Measurements from ENCODE around the gene KHDRBS1. TPM values are rescaled to one million over a fixed set of nuclear protein-coding genes. Genes with fewer than 3 reads are reported as not detected.

KHDRBS1 gene
- polyA plus RNA-seq, 1 of the 3 experiments (the other 2 are of a cell fraction): 52.8 TPM

DNA sequence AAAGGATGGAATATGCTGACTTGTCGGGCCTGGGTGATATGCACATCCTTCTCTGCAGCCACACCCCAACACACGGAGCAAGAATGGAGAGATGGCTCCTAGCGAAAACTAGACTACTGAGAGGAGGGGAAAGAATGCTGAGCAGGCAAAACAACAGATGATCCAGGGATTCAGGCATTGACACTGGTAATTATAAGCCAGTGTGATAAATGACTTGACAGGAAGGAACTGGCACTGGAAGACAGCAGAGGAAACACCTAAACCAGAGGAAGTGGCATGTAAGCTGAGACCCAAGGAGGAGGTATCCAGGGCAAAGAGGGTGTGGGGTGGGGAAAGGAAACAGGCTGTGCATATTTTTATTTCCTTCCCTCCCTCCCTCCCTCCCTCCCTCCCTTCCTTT is 31.7 kb upstream of the KHDRBS1 start:
- CTCF ChIA-PET: interaction anchor here (1.5 kb wide), 1 partner anchor 21 kb away, joined by 4 read pairs; no protein-coding TSS in a partner anchor

DNA sequence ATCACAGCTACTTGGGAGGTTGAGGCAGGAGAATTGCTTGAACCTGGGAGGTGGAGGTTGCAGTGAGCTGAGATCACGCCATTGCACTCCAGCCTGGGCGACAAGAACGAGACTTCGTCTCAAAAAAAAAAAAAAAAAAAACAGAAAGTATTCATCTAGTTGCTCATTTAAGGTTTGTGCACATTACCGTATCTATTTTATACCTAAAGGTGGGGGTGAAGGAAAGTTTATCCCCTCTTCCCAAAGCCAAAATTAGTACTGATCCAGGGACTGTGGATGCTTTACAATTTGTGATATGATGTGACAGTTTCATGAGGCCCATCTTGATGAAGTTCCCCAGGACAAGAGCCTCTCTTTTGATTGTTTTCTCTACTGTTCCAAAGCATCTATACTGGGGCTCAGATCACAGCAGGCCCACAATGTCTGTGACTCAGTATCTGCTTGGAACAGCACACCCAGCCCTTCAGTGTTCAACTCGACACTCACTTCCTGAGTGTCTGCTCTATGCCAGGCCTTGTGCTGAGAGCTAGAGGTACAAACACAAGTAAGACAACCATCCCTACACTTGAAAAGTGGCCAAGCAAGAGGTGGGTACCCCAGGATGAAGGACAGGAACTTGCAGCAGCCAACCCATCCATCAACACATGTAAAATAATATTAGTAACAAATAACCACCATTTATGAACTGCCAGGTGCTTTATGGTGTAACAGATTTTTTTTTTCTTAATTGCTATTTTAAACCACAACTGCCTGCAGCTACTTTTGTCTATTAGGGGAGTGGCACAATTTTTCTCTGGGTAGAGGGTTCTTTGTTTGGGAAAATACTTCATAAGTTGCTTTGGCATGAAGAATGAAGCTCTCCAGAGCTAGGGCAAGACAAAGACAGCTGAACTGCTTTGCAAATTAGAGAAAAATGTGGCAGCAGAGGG is 29.0 kb upstream of the KHDRBS1 start:
- H3K4me2 ChIP-seq: no peak overlapping the region
- no peak for DNase-seq
- no peak overlapping the region for H3K4me3 ChIP-seq (ENCODE audit: low read depth in 2 of 2, low read length in 1 of 2)
- peaks cover 6% of the 10 kb centered on the region for H3F3A ChIP-seq (replicated peaks; ENCODE audit: insufficient read depth)
- CTCF ChIA-PET: interaction anchor here (0.6 to 1.3 kb wide), 3 partner anchors 11 to 20 kb away, joined by 3 to 9 read pairs (median 3); no protein-coding TSS in a partner anchor
- H3K79me2 ChIP-seq (ENCODE audit: insufficient read depth): no peaks in the 10 kb centered on the region
- no peaks in the 10 kb centered on the region for H3K27me3 ChIP-seq (ENCODE audit: insufficient read depth)
- H4K20me1 ChIP-seq (ENCODE audit: insufficient read depth): no peaks in the 10 kb centered on the region
- H3K9ac ChIP-seq: no peak overlapping the region
- TF ChIP-seq RAD21 (IDR thresholded peaks at IDR 0.05; ENCODE audit: low read length) (no peak), FOSL2 (IDR thresholded peaks at IDR 0.05; ENCODE audit: borderline replicate concordance, low read depth) (peak; percentile 13; the same call in 1 of the 2 replicates)
- H3K4me1 ChIP-seq (ENCODE audit: control insufficient read depth in 1 of 2, insufficient read depth in 2 of 2, low read depth in 1 of 2, low read length in 1 of 2): peaks cover 8 to 15% of the 10 kb centered on the region in 2 experiments; a peak in 1 of 4 replicates
- H3K36me3 ChIP-seq (replicated peaks in 1 of 2; ENCODE audit: control insufficient read depth in 1 of 2, insufficient read depth in 2 of 2, low read length in 1 of 2): no peaks in the 10 kb centered on the region
- 92% methylated on average over 6 of the region's 6 CpGs for WGBS (ENCODE audit: low lambda C conversion rate)
- POLR2A ChIA-PET: no interaction called here
- H2AFZ ChIP-seq (ENCODE audit: low read depth): peak overlapping the region; percentile 33
- H3K9me2 ChIP-seq: no peaks in the 10 kb centered on the region
- H3K9me3 ChIP-seq: no peaks in the 10 kb centered on the region
- peak overlapping the region; percentile 3 to 8; a peak in 3 of 4 replicates for H3K27ac ChIP-seq (ENCODE audit: low read depth in 2 of 2, low read length in 1 of 2)

More for the DNA sequence above, 31.7 kb upstream of the KHDRBS1 start:
- WGBS (ENCODE audit: low lambda C conversion rate): 89% methylated on average over 3 of the region's 3 CpGs
- TF ChIP-seq, protein P1, sequence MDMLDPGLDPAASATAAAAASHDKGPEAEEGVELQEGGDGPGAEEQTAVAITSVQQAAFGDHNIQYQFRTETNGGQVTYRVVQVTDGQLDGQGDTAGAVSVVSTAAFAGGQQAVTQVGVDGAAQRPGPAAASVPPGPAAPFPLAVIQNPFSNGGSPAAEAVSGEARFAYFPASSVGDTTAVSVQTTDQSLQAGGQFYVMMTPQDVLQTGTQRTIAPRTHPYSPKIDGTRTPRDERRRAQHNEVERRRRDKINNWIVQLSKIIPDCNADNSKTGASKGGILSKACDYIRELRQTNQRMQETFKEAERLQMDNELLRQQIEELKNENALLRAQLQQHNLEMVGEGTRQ (IDR thresholded peaks at IDR 0.05; ENCODE audit: borderline replicate concordance, low read depth, low read length): no peak
- TF ChIP-seq RFX5 (IDR thresholded peaks at IDR 0.05; ENCODE audit: low read length) (no peak), FOXM1 (IDR thresholded peaks at IDR 0.05; ENCODE audit: low read depth) (no peak), FOSL2 (IDR thresholded peaks at IDR 0.05; ENCODE audit: borderline replicate concordance, low read depth) (no peak), RCOR1 (IDR thresholded peaks at IDR 0.05; ENCODE audit: low read length) (no peak), SIN3A (IDR thresholded peaks at IDR 0.05; ENCODE audit: borderline replicate concordance, low read depth, low read length) (no peak), ELF1 (IDR thresholded peaks at IDR 0.05) (no peak), MEF2A (IDR thresholded peaks at IDR 0.05; ENCODE audit: borderline replicate concordance, low read depth) (no peak), EP300 (IDR thresholded peaks at IDR 0.05; ENCODE audit: borderline replicate concordance in 1 of 2, low read depth in 1 of 2, low read length in 1 of 2) (no peak), JUND (IDR thresholded peaks at IDR 0.05) (no peak), EZH2phosphoT487 (IDR thresholded peaks at IDR 0.05; ENCODE audit: borderline replicate concordance, low read depth) (no peak)
- TF ChIP-seq, protein P2, sequence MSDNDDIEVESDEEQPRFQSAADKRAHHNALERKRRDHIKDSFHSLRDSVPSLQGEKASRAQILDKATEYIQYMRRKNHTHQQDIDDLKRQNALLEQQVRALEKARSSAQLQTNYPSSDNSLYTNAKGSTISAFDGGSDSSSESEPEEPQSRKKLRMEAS (IDR thresholded peaks at IDR 0.05; ENCODE audit: low read depth): no peak
- TF ChIP-seq, protein P3, sequence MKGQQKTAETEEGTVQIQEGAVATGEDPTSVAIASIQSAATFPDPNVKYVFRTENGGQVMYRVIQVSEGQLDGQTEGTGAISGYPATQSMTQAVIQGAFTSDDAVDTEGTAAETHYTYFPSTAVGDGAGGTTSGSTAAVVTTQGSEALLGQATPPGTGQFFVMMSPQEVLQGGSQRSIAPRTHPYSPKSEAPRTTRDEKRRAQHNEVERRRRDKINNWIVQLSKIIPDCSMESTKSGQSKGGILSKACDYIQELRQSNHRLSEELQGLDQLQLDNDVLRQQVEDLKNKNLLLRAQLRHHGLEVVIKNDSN (IDR thresholded peaks at IDR 0.05; ENCODE audit: borderline replicate concordance, low read depth): no peak
- no peak overlapping the region for H2AFZ ChIP-seq (ENCODE audit: low read depth)
- no peak for DNase-seq
- H3K9me2 ChIP-seq: no peaks in the 10 kb centered on the region
- no peak overlapping the region for H3K27ac ChIP-seq (ENCODE audit: low read depth in 2 of 2, low read length in 1 of 2)
- no peaks in the 10 kb centered on the region for H3K9me3 ChIP-seq
- H3F3A ChIP-seq (replicated peaks; ENCODE audit: insufficient read depth): peaks cover 6% of the 10 kb centered on the region
- POLR2A ChIA-PET: no interaction called here
- H3K4me1 ChIP-seq (ENCODE audit: control insufficient read depth in 1 of 2, insufficient read depth in 2 of 2, low read depth in 1 of 2, low read length in 1 of 2): peaks cover 7 to 8% of the 10 kb centered on the region in 2 experiments; a peak in 1 of 4 replicates
- H3K27me3 ChIP-seq (ENCODE audit: insufficient read depth): no peaks in the 10 kb centered on the region
- H3K9ac ChIP-seq: no peak overlapping the region
- H3K79me2 ChIP-seq (ENCODE audit: insufficient read depth): no peaks in the 10 kb centered on the region
- H3K4me2 ChIP-seq: no peak overlapping the region
- no peaks in the 10 kb centered on the region for H4K20me1 ChIP-seq (ENCODE audit: insufficient read depth)
- H3K36me3 ChIP-seq (replicated peaks in 1 of 2; ENCODE audit: control insufficient read depth in 1 of 2, insufficient read depth in 2 of 2, low read length in 1 of 2): no peaks in the 10 kb centered on the region
- H3K4me3 ChIP-seq (ENCODE audit: low read depth in 2 of 2, low read length in 1 of 2): no peak overlapping the region
